HK-2 (cell line): ENCODE measurements around the gene FAP.
A peak's percentile ranks its signal among the peaks of the same experiment; 100 is the strongest.

ENCODE experiments used
- DNase-seq: peaks from one replicate; pipeline ENCODE4 v3.0.0-alpha.2; 2018; ENCODE audit not compliant: unreplicated experiment

FAP gene

GRCh38 chr2:162126111-162126519 is 117.1 kb downstream of the FAP start:
- no peak for DNase-seq

GRCh38 chr2:162125138-162125537 is 118.1 kb downstream of the FAP start:
- DNase-seq: peak; percentile 30

- no peak for DNase-seq
Measured at GRCh38 chr2:162123806-162124758, 119.2 kb downstream of the FAP start.
